Fibroblast of villous mesenchyme (primary cell): ENCODE results near the gene GIMAP5. TPM values are rescaled to one million over a fixed set of nuclear protein-coding genes. Genes with fewer than 3 reads are reported as not detected.
A peak's percentile ranks its signal among the peaks of the same experiment; 100 is the strongest.
"Not testable (repeated sequence)": the region's sequence is repeated elsewhere in the genome, so short reads cannot be mapped to it uniquely, and the experiment has no call there.

Experiments
- DNase-seq: peaks from one replicate; pipeline ENCODE4 v3.0.0-alpha.2; 2010; ENCODE audit warnings: low read depth
- H3K4me3 ChIP-seq: 2 replicates; pipeline ENCODE4 v1.5.1; 2011; ENCODE audit warnings: low read depth, mild to moderate bottlenecking, low read length
- CTCF ChIP-seq: IDR thresholded peaks from 2 replicates; pipeline ENCODE4 v1.5.1; 2012; ENCODE audit warnings: low read depth, mild to moderate bottlenecking, low read length; ENCODE audit not compliant: insufficient read depth
- total RNA-seq: library from RNA; depleted of rRNA; stranded (reverse); fragments of >200 nt; gene quantifications from 2 replicates; pipeline ENCODE4 v1.2.3, GENCODE V29; 2012

GIMAP5 gene
- total RNA-seq, 1 donor = not detected

GRCh38 chr7:150756858-150757257 is 19.6 kb downstream of the GIMAP5 start:
- H3K4me3 ChIP-seq = no peak overlapping the region
- DNase-seq = peak; percentile 11
- peak; percentile 22 for TF ChIP-seq CTCF

DNA sequence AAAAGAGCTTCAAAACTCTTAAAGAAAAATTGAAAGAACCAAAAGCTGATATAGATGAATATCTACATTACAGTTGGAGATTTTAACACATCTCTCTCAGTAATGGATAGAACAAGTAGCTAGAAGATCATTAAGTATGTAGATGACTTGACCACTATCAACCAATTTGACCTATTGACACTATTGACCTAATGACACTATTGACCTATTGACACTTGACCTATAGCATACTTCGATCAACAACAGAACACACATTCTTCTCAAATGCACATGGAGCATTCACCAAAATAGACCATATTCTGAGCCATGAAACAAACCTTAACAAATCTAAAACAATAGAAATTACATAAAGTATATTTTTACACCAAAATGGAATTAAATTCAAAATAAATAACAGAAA is 22.3 kb downstream of the GIMAP5 start:
- no peak for TF ChIP-seq CTCF
- DNase-seq = no peak
- no peak overlapping the region for H3K4me3 ChIP-seq

DNA sequence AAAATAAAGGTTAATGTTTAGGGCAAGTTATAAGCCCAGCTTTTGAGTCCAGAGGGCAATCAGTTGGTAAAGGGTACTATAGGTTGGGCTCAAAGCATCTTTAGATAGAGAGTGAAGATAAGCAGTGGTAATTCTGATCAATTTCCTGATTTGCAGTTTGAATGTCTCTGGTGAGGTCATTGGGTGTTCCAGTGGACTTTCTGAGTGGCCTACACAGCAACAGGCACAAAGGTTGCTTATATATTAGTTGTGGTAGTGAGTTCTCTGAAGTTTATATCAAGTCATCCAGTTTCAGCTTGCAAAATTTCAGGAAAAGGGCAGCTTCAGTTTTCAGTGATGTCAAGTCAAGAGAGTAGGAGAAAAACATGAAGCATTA is 29.1 kb downstream of the GIMAP5 start:
- no peak for TF ChIP-seq CTCF
- no peak overlapping the region for H3K4me3 ChIP-seq
- no peak for DNase-seq

GRCh38 chr7:150769768-150770167 is 32.5 kb downstream of the GIMAP5 start:
- no peak overlapping the region for H3K4me3 ChIP-seq
- TF ChIP-seq CTCF = no peak
- no peak for DNase-seq

DNA sequence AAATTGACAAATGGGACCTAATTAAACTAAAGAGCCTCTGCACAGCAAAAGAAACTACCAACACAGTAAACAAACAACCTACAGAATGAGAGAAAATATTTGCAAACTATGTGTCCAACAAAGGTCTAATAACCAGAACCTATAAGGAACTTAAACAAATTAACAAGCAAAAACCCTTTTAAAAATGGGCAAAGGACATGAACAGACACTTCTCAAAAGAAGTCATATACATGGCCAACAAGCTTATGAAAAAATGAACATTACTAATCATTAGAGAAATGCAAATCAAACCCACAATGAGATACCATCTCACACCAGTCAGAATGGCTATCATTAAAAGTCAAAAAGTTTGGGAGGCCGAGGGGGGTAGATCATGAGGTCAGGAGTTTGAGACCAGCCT is 36.9 kb downstream of the GIMAP5 start:
- DNase-seq, H3K4me3 ChIP-seq: not testable (repeated sequence)

GRCh38 chr7:150778014-150778737 is 41.0 kb downstream of the GIMAP5 start:
- no peak overlapping the region for H3K4me3 ChIP-seq
- no peak for TF ChIP-seq CTCF
- DNase-seq = no peak

- TF ChIP-seq CTCF = peak; percentile 87
- H3K4me3 ChIP-seq = no peak overlapping the region
- peak; percentile 67 for DNase-seq
These were observed 41.6 kb downstream of the GIMAP5 start for GRCh38 chr7:150778738-150779301.
